ENCODE measurements around the gene NMS. TPM values are rescaled to one million over a fixed set of nuclear protein-coding genes. Genes with fewer than 3 reads are reported as not detected.

NMS gene
- total RNA-seq, 2 donors from 2014 or later: not detected

- Histone ChIP-seq H3K36me3 (ENCODE audit: control insufficient read depth, insufficient read depth, low read length) (no peaks in the 10 kb centered on the region), H3K4me1 (ENCODE audit: control insufficient read depth, insufficient read depth, low read length) (no peaks in the 10 kb centered on the region)
- TF ChIP-seq CTCF (conservative IDR thresholded peaks at IDR 0.05): no peak
These were observed 15.1 kb downstream of the NMS start for GRCh38 chr2:100485396-100485795.

GRCh38 chr2:100494712-100495111 is 24.4 kb downstream of the NMS start:
- Mint-ChIP-seq H3K9me3 (peaks cover 9% of the 10 kb centered on the region), H3K27ac (no peak overlapping the region), H3K4me3 (no peak overlapping the region), H3K36me3 (ENCODE audit: low read depth) (no peaks in the 10 kb centered on the region), H3K27me3 (ENCODE audit: insufficient read depth) (no peaks in the 10 kb centered on the region), H3K4me1 (no peaks in the 10 kb centered on the region)
- no peak overlapping the region for H3K4me3 ChIP-seq (ENCODE audit: low read length)
- 88 to 89% methylated on average over 4 to 6 of the region's 6 CpGs for WGBS, 2 experiments (ENCODE audit: insufficient coverage in 1 of 2, insufficient read length in 1 of 2)
- no peak for TF ChIP-seq CTCF (conservative IDR thresholded peaks at IDR 0.05)
- no peaks in the 10 kb centered on the region for H3K36me3 ChIP-seq (ENCODE audit: control insufficient read depth, insufficient read depth, low read length)
- no peaks in the 10 kb centered on the region for H3K27me3 ChIP-seq (ENCODE audit: control insufficient read depth, insufficient read depth, low read length, poor library complexity, severe bottlenecking)
- H3K4me1 ChIP-seq (ENCODE audit: control insufficient read depth, insufficient read depth, low read length): no peaks in the 10 kb centered on the region
- no peaks in the 10 kb centered on the region for H3K9me3 ChIP-seq (ENCODE audit: control insufficient read depth, low read length)
- no peak for DNase-seq
- no peak overlapping the region for H3K27ac ChIP-seq (ENCODE audit: low read depth, low read length)
- H3K9ac ChIP-seq (ENCODE audit: extremely low read depth, low read length, poor library complexity, severe bottlenecking): no peak overlapping the region

More at GRCh38 chr2:100485396-100485795, 15.1 kb downstream of the NMS start:
- H3K4me3 ChIP-seq (ENCODE audit: low read length): no peak overlapping the region
- no peak overlapping the region for H3K27ac ChIP-seq (ENCODE audit: low read depth, low read length)
- Mint-ChIP-seq H3K27me3 (ENCODE audit: insufficient read depth) (no peaks in the 10 kb centered on the region), H3K9me3 (peaks cover 3% of the 10 kb centered on the region), H3K36me3 (ENCODE audit: low read depth) (no peaks in the 10 kb centered on the region), H3K4me1 (no peaks in the 10 kb centered on the region), H3K4me3 (no peak overlapping the region), H3K27ac (no peak overlapping the region)
- no peaks in the 10 kb centered on the region for H3K9me3 ChIP-seq (ENCODE audit: control insufficient read depth, low read length)
- H3K9ac ChIP-seq (ENCODE audit: extremely low read depth, low read length, poor library complexity, severe bottlenecking): no peak overlapping the region
- no peaks in the 10 kb centered on the region for H3K27me3 ChIP-seq (ENCODE audit: control insufficient read depth, insufficient read depth, low read length, poor library complexity, severe bottlenecking)
- 81 to 92% methylated on average over 2 of the region's 2 CpGs for WGBS, 2 experiments (ENCODE audit: insufficient coverage in 1 of 2, insufficient read length in 1 of 2)
- no peak for DNase-seq

- Mint-ChIP-seq H3K4me3 (no peak overlapping the region), H3K27me3 (ENCODE audit: insufficient read depth) (no peaks in the 10 kb centered on the region), H3K4me1 (no peaks in the 10 kb centered on the region), H3K9me3 (peaks cover 42% of the 10 kb centered on the region), H3K36me3 (ENCODE audit: low read depth) (no peaks in the 10 kb centered on the region), H3K27ac (no peak overlapping the region)
- H3K27ac ChIP-seq (ENCODE audit: low read depth, low read length): no peak overlapping the region
- no peak overlapping the region for H3K4me3 ChIP-seq (ENCODE audit: low read length)
- no peaks in the 10 kb centered on the region for H3K27me3 ChIP-seq (ENCODE audit: control insufficient read depth, insufficient read depth, low read length, poor library complexity, severe bottlenecking)
- no peak overlapping the region for H3K9ac ChIP-seq (ENCODE audit: extremely low read depth, low read length, poor library complexity, severe bottlenecking)
- no peaks in the 10 kb centered on the region for H3K9me3 ChIP-seq (ENCODE audit: control insufficient read depth, low read length)
- 90 to 100% methylated on average over 1 to 2 of the region's 2 CpGs for WGBS, 2 experiments (ENCODE audit: insufficient coverage in 1 of 2, insufficient read length in 1 of 2)
- TF ChIP-seq CTCF (conservative IDR thresholded peaks at IDR 0.05): no peak
- H3K36me3 ChIP-seq (ENCODE audit: control insufficient read depth, insufficient read depth, low read length): no peaks in the 10 kb centered on the region
- no peak for DNase-seq
- H3K4me1 ChIP-seq (ENCODE audit: control insufficient read depth, insufficient read depth, low read length): no peaks in the 10 kb centered on the region
These were observed 32.5 kb downstream of the NMS start for GRCh38 chr2:100502782-100503181.
